BLaER1 treated with 17β-estradiol and CSF1 and Interleukin-3, amounts not matched to agents 10 nM and 100 nM (cell line): ENCODE data around the gene ZNF865.

Source experiments
- H3K27ac ChIP-seq, 11 experiments: shearing (Covaris generic); formaldehyde crosslinking; 2 replicates each; pipeline ENCODE4 v1.8.1; 2022
- H3K27me3 ChIP-seq, 11 experiments: shearing (Covaris generic); formaldehyde crosslinking; 2 replicates each; pipeline ENCODE4 v1.8.1; 2022
- H3K36me3 ChIP-seq, 11 experiments: shearing (Covaris generic); formaldehyde crosslinking; 2 replicates each; pipeline ENCODE4 v1.8.1; 2022
- H3K4me1 ChIP-seq, 10 experiments: shearing (Covaris generic); formaldehyde crosslinking; 2 replicates each; pipeline ENCODE4 v1.8.1; 2022
- H3K4me2 ChIP-seq, 11 experiments: shearing (Covaris generic); formaldehyde crosslinking; 2 replicates each; pipeline ENCODE4 v1.8.1; 2022
- H3K4me3 ChIP-seq, 10 experiments: shearing (Covaris generic); formaldehyde crosslinking; 2 replicates each; pipeline ENCODE4 v1.8.1; 2022
- H3K9ac ChIP-seq, 11 experiments: shearing (Covaris generic); formaldehyde crosslinking; 2 replicates each; pipeline ENCODE4 v1.8.1; 2022
- H3K9me3 ChIP-seq, 11 experiments: shearing (Covaris generic); formaldehyde crosslinking; replicated peaks in 1 of 11; 2 replicates each; pipeline ENCODE4 v1.8.1; 2022
- H4K20me1 ChIP-seq, 11 experiments: shearing (Covaris generic); formaldehyde crosslinking; 2 replicates each; pipeline ENCODE4 v1.8.1; 2022
- Cebpa-rat ChIP-seq, 11 experiments: shearing (Covaris generic); IDR thresholded peaks; 2 replicates each; pipeline ENCODE4 v1.8.1; 2022

The ZNF865 gene

GRCh38 chr19:55593096-55593772 lies 12.2 kb upstream of the ZNF865 start:
- Histone ChIP-seq H3K9ac (no peak overlapping the region), H3K9me3 (peaks cover 0 to 18% (median 14%) of the 10 kb centered on the region in 11 experiments; a peak in 17 of 22 replicates), H3K4me2 (no peak overlapping the region), H3K27me3 (no peaks in the 10 kb centered on the region), H3K4me1 (peaks cover 0 to 8% (median 4%) of the 10 kb centered on the region in 10 experiments; a peak in 16 of 20 replicates), H4K20me1 (peaks cover 0 to 10% (median 0%) of the 10 kb centered on the region in 11 experiments; a peak in 2 of 22 replicates), H3K36me3 (peaks cover 58 to 73% (median 64%) of the 10 kb centered on the region in 11 experiments), H3K4me3 (no peak overlapping the region), H3K27ac (no peak overlapping the region)
- TF ChIP-seq Cebpa-rat (IDR thresholded peaks at IDR 0.05) = no peak

GRCh38 chr19:55594996-55595545 lies 10.4 kb upstream of the ZNF865 start:
- TF ChIP-seq Cebpa-rat (IDR thresholded peaks at IDR 0.05) = no peak
- no peak overlapping the region for H3K4me2 ChIP-seq
- H3K9me3 ChIP-seq = peaks cover 0 to 18% (median 14%) of the 10 kb centered on the region in 11 experiments; a peak in 17 of 22 replicates
- H3K4me3 ChIP-seq = no peak overlapping the region
- peaks cover 58 to 73% (median 64%) of the 10 kb centered on the region in 11 experiments for H3K36me3 ChIP-seq
- peaks cover 0 to 10% (median 0%) of the 10 kb centered on the region in 11 experiments; a peak in 2 of 22 replicates for H4K20me1 ChIP-seq
- H3K27ac ChIP-seq = no peak overlapping the region
- H3K4me1 ChIP-seq = peaks cover 0 to 10% (median 9%) of the 10 kb centered on the region in 10 experiments; a peak in 14 of 20 replicates
- H3K27me3 ChIP-seq = no peaks in the 10 kb centered on the region
- H3K9ac ChIP-seq = no peak overlapping the region

GRCh38 chr19:55596304-55596703 lies 9.1 kb upstream of the ZNF865 start:
- no peaks in the 10 kb centered on the region for H3K27me3 ChIP-seq
- H3K4me1 ChIP-seq = peaks cover 6 to 17% (median 16%) of the 10 kb centered on the region in 10 experiments

GRCh38 chr19:55597501-55597921 lies 7.9 kb upstream of the ZNF865 start:
- Histone ChIP-seq H3K9me3 (peaks cover 0 to 18% (median 14%) of the 10 kb centered on the region in 11 experiments; a peak in 17 of 22 replicates), H3K4me2 (peak overlapping the region in 1 of 11 experiments; percentile 53; a peak in 1 of 22 replicates), H3K27me3 (no peaks in the 10 kb centered on the region), H3K4me1 (peaks cover 18 to 29% (median 21%) of the 10 kb centered on the region in 10 experiments), H4K20me1 (peaks cover 0 to 8% (median 0%) of the 10 kb centered on the region in 11 experiments; a peak in 2 of 22 replicates), H3K9ac (no peak overlapping the region), H3K4me3 (no peak overlapping the region), H3K36me3 (peaks cover 50 to 62% (median 59%) of the 10 kb centered on the region in 11 experiments), H3K27ac (no peak overlapping the region)
- no peak for TF ChIP-seq Cebpa-rat (IDR thresholded peaks at IDR 0.05)

More at GRCh38 chr19:55596304-55596703, 9.1 kb upstream of the ZNF865 start:
- Histone ChIP-seq H3K4me2 (no peak overlapping the region), H3K9me3 (peaks cover 0 to 18% (median 14%) of the 10 kb centered on the region in 11 experiments; a peak in 17 of 22 replicates), H3K27ac (no peak overlapping the region), H4K20me1 (peaks cover 0 to 10% (median 0%) of the 10 kb centered on the region in 11 experiments; a peak in 2 of 22 replicates), H3K4me3 (no peak overlapping the region), H3K36me3 (peaks cover 58 to 69% (median 64%) of the 10 kb centered on the region in 11 experiments), H3K9ac (no peak overlapping the region)
- TF ChIP-seq Cebpa-rat (IDR thresholded peaks at IDR 0.05) = no peak

GRCh38 chr19:55598034-55598433 lies 7.4 kb upstream of the ZNF865 start:
- H3K27ac ChIP-seq = no peak overlapping the region
- H3K4me3 ChIP-seq = 0 out of 20 replicates have a peak overlapping the region, but pooled peaks of 1 of the 10 experiments have one; percentile 72
- H3K4me1 ChIP-seq = peaks cover 18 to 34% (median 23%) of the 10 kb centered on the region in 10 experiments
- H4K20me1 ChIP-seq = peaks cover 0 to 8% (median 0%) of the 10 kb centered on the region in 11 experiments; a peak in 1 of 22 replicates
- peaks cover 47 to 61% (median 59%) of the 10 kb centered on the region in 11 experiments for H3K36me3 ChIP-seq
- no peak for TF ChIP-seq Cebpa-rat (IDR thresholded peaks at IDR 0.05)
- peak overlapping the region in 10 of 11 experiments; percentile 24 to 53 (median 41); a peak in 16 of 22 replicates for H3K4me2 ChIP-seq
- H3K9ac ChIP-seq = 0 out of 22 replicates have a peak overlapping the region, but pooled peaks of 1 of the 11 experiments have one; percentile 9
- peaks cover 0 to 18% (median 14%) of the 10 kb centered on the region in 11 experiments; a peak in 17 of 22 replicates for H3K9me3 ChIP-seq
- no peaks in the 10 kb centered on the region for H3K27me3 ChIP-seq

- no peak for TF ChIP-seq Cebpa-rat (IDR thresholded peaks at IDR 0.05)
- Histone ChIP-seq H3K4me2 (peak overlapping the region; percentile 29 to 66 (median 46); a peak in 21 of 22 replicates), H3K9ac (peak overlapping the region; percentile 92 to 97 (median 94)), H3K36me3 (peaks cover 39 to 57% (median 52%) of the 10 kb centered on the region in 11 experiments), H4K20me1 (peaks cover 0 to 8% (median 0%) of the 10 kb centered on the region in 11 experiments; a peak in 1 of 22 replicates), H3K27ac (peak overlapping the region; percentile 95 to 99 (median 97)), H3K27me3 (no peaks in the 10 kb centered on the region), H3K9me3 (peaks cover 0 to 22% (median 14%) of the 10 kb centered on the region in 11 experiments; a peak in 17 of 22 replicates), H3K4me3 (peak overlapping the region; percentile 64 to 79 (median 70)), H3K4me1 (peaks cover 20 to 42% (median 31%) of the 10 kb centered on the region in 10 experiments)
These were observed 6.6 kb upstream of the ZNF865 start for GRCh38 chr19:55598719-55599467.

GRCh38 chr19:55599468-55599841 lies 6.0 kb upstream of the ZNF865 start, which contains the start of gene FIZ1:
Gene FIZ1, minus strand, starts transcription at chr19:55599517. Its CDS starts 1,652 bp downstream, at chr19:55597865.
- H3K9ac ChIP-seq = peak within 1 kb of the TSS; percentile 92 to 97 (median 94)
- peak within 1 kb of the TSS; percentile 64 to 79 (median 70) for H3K4me3 ChIP-seq
- TF ChIP-seq Cebpa-rat (IDR thresholded peaks at IDR 0.05) = no peak
- peak within 1 kb of the TSS; percentile 95 to 99 (median 97) for H3K27ac ChIP-seq
- peaks cover 36 to 54% (median 48%) of the 10 kb centered on the region in 11 experiments for H3K36me3 ChIP-seq
- H4K20me1 ChIP-seq = peaks cover 0 to 8% (median 0%) of the 10 kb centered on the region in 11 experiments; a peak in 1 of 22 replicates
- peak within 1 kb of the TSS; percentile 75 to 96 (median 87) for H3K4me2 ChIP-seq
- H3K4me1 ChIP-seq = peaks cover 26 to 48% (median 36%) of the 10 kb centered on the region in 10 experiments
- no peaks in the 10 kb centered on the region for H3K27me3 ChIP-seq
- H3K9me3 ChIP-seq = peaks cover 0 to 22% (median 14%) of the 10 kb centered on the region in 11 experiments; a peak in 17 of 22 replicates
